Fibroblast of peridontal ligament (primary cell): ENCODE data around the gene CDON.

Source experiments
- DNase-seq: peaks from one replicate; pipeline ENCODE4 v3.0.0-alpha.2; 2010; ENCODE audit errors: extremely low read depth

The CDON gene

DNA sequence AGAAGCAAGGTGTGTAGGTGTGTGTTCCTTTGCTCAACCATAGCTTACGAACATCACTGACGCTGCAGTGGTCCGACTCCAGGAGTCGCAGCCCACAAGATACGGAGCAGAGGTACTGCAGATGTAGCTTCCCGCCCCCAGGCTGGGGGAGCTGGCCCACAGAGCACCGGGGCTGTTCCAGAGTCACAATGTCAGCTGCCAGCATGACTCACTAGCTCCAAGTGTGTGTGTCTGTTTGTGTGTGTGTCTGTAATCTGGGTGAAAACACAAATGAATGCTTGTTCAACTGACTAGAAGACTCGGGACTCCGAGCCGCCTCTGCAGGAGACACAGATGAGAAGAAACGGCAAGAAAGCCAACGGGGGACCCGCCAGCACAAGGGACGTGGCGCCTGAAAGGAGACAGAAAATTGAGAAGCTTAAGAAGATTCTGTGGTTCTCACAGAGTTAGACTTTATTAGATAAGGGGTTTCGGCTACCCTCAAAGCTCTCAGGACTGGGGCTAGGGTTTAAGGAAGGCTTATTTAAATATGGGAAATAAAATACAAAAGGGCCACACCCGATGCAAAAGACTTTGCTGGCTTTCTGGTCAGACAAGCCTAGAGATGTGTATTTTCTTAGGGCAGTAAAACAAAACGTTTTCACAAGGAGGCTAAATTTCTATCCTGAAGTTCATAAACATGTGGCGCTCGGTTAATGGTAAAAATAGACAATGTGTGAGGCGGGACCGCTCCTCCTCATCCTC lies 106.1 kb downstream of the CDON start:
- no peak for DNase-seq

DNA sequence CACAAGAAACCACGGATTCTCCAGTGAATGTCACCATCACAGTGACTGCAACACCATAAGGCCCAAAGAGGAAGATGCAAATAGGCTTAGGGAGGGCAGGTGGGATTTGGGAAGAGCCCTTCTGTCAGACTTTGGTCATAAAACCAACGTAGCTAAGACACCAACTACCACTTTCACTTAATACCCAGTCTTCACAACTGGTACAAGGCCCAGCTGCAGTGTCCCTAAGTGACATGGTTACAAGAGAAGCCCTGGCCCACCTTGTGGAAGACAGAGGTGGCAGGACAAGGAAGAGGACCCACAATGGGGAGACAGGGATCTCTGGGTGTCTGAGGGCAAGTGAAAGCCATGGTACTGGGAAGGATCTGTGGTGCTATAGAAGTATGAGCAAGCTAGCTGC lies 106.8 kb downstream of the CDON start:
- no peak for DNase-seq

DNA sequence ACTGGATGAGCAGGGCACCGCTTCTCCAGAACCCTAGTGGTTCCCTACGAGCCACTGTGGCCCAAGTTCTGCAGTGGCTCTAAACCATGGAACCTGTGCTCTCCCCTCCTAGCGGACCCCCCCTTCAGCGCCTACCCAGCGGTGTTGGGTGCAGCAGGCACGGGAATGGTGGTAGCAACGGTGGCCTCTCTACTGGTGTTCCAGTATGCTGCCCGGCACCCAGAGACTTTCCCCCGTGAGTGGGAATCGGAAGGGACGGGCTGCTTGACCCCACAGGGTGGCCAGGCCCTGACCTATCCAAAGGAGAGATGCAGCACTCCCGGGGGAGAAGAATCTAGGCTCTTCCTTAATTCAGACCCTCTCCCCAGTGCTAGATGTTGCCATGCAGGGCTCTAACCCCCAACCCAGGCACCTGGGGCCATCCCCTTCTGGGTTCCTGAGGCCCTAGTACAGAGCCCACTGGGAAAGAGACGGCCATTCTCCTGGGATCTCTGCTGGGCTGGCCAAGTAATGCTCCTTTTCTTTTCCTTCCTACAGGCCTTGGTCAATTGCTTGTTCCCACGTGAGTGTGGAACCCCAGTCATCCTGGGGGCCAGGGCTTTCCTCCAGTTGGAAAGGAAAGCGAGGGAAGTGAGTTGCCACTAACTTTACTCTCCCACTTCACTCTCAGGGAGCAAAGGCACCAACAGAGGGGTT lies 107.6 kb downstream of the CDON start:
- no peak for DNase-seq

DNA sequence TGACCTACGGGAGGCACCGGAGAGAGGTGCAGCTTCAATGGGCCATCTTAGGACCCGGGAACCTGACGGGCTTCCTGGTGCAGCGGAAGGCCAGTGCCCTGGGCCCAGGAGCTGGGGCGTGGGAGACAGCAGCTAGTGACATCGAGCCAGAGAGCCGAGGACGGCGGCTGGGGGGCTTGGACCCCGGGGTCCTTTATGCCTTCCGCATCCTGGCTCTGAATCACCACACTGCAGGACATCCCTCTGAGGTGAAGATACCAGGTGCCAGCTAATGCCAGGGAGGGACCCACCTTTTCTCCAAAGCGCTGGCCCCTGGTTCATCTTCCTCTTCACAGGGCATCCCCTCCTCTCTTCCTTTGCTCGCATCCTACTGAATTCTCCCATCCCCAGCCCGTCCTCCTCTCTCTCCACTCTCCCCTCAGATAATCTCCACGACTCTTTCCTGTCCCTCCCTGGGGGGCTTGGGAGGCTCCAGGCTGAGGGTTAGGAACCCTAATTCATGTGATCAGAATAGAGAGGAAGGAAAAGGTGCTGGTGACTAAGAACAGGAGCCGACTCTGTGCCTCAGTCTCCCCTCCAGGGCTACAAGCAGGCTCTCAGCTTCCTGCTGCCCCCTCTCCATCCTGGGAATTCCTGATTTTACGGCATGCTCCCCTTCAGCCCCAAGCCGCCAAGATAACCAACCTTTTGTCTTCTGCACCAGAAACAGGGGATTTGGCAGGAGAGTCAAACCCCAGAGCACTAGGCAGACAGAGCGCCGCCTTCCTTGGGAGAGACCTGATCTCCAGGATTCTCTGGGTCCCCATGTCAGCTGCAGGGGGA lies 108.3 kb downstream of the CDON start:
- no peak for DNase-seq

DNA sequence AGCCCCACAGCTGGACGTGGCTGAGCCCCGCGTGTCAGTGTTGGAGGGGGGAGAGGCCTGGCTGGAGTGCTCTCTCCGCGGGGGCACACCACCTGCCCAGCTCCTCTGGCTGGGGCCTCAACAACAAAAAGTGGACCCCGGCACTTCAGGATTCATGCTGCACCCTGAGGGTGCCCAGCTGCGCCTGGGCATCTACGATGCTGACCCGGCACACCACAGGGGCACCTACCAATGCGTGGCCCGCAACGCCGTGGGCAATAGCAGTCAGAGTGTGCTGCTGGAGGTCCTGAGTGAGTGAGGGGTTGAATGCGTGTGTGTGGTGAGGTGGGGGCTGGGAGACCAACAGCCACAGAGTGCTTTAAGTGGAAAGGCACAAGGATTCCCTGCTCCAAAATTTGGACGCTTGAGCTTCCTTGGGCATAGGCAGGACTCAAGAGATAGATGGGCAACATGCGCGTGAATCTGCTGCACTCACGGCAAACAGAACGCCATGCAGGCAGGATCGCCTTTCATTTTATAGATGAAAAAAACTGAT lies 109.2 kb downstream of the CDON start:
- no peak for DNase-seq

DNA sequence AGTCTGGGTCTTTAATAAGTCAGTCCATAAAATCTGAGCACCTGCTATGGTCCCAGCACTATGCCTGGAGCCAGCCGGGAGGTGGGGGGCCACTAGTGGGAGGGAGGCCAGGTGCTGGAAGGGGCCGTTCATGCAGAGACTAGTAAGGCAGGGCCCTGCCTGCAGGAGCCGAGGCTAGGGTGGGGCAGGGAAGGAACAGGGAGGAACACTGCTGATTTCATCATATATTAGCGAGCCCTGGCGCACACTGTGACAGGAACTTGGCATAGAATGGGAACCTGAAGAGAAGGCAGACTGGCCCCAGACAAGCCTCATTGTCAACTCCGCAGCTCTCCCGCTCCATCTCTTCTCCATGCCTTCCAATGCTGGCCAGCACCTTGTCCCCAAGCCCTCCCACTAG lies 109.7 kb downstream of the CDON start:
- no peak for DNase-seq

DNA sequence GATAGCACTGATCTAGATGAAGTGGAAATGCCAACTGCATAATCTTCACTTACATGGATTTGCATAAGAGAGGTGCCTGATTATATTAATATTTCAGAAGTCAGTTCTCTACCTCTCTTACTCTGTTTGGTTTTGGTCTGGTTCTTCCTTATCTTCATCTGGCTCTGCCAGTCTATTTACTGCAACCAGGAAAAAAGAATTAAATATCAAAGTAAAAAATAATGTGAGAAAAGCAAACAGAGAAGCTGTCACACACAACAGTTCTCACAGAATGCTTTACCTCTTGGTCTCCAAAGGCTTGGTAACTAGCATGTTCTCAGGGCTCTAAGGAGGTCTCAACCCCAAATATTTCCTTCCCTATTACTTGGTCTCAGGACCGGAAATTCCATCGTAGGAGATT lies 110.1 kb downstream of the CDON start:
- DNase-seq, result no peak

DNA sequence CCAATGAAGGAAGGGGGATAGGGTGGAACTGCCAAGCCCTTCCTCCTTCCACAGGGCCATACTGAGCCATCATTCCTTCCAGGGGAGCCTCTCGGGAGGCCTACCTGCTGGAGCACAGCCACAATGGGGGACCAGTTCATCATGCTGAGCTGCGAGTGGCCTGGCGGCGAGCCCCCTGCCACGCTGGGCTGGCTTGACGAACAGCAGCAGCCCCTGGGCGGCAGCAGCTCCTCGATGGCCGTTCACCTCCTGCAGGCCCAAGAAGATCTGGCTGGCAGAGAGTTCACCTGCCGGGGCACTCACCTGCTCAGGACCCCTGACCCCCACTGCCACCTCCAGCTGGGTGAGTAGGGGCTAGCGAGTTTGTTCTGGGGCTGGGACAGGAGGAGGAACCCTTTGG lies 110.9 kb downstream of the CDON start:
- no peak for DNase-seq

DNA sequence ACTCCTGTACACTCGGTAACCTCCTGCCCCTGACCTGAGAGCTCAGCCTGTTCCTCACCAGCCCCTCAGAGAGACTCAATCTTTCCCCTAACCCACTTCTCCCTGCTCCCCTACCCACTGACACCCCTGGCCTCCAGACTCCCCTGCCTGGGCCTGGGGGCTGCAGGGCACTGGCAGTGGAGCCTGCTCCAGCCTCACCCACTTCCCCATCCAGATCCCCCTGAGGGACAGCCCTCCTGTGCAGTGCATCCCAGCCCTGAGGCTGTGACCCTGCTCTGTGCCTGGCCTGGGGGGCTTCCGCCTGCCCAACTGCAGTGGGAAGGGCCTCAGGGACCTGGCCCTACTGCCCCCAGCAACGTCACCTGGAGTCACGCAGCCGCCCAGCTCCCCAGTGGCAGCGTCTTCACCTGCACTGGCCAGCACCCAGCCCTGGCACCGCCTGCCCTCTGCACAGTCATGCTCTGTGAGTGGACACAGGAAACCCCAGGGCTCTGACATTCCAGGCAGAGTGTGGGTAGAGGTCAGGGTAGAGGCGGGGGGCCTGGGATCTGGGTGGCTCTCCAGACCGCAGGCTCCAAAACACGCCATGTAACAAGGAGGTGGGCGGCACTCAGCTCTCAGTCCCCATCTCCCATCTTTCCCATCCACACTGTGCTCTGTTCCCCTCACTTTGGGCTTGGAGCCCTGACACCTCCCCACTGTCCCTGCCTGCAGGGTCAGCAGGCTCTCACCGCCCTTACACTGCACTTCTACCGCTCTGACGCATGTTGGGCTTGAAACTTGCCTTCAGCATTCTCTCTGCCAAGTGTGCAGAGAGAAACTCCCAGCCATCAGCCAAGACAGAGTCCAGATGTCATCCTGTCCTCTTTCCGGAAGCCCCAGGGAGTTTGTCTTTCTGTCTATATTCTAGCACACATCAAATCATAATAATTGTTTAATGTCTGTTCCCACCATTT lies 111.7 kb downstream of the CDON start:
- DNase-seq, result peak; percentile 18

DNA sequence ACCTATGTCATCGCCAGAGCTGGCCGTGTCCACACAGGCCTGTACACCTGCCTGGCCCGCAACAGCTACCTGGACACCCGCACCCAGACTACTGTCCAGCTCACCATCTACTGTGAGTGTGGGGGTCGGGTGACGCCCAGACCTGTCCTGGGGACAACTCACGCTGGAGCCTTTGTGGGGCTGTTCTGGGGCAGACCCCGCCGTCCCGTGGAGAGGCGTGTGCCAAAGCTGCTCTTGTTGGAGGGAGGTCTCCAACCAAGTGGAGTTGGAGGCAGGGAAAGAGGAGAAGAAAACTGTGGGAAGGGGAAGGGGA lies 112.5 kb downstream of the CDON start:
- DNase-seq, result no peak

DNA sequence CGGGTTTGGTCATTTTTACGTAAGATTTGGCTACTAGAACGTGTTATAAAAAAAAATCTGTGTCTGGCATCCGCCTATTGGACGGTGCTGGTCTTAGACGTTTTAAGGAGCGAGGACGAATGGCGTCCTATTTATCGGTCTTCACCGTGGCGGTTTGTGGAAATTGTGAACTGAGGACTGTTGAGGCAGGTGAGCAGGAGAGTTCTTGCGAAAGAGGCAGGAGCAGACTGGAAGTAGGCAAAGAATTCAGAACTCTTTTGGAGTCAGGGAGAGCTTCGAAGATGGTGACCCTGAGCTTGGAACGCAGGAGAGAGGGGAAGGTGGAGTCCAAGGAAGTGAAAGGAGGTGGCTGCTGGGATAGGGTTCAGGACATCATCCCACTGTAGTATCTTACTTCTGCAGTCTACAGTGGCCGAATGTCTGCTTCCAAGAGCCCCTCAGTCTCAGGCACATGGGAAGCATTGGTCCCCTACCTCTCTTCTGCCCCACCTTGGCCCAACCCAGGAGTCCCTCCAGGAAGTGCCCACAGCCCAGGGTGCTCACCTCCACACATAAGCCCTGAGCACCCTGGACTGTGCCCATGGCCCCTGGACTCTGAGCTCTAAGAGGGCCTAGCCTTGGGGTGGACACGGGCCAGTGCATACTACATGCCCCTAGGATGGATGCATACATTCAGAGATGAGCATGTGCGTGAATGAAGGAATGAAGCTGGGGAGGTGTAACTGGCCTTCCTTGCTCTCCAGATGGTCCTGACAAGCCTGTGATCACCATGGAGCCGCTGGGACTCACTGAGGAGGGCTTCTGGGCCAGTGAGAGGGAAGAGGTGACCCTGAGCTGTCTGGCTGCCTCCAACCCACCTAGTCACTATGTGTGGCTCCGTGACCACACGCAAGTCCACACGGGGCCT lies 113.1 kb downstream of the CDON start:
- no peak for DNase-seq

DNA sequence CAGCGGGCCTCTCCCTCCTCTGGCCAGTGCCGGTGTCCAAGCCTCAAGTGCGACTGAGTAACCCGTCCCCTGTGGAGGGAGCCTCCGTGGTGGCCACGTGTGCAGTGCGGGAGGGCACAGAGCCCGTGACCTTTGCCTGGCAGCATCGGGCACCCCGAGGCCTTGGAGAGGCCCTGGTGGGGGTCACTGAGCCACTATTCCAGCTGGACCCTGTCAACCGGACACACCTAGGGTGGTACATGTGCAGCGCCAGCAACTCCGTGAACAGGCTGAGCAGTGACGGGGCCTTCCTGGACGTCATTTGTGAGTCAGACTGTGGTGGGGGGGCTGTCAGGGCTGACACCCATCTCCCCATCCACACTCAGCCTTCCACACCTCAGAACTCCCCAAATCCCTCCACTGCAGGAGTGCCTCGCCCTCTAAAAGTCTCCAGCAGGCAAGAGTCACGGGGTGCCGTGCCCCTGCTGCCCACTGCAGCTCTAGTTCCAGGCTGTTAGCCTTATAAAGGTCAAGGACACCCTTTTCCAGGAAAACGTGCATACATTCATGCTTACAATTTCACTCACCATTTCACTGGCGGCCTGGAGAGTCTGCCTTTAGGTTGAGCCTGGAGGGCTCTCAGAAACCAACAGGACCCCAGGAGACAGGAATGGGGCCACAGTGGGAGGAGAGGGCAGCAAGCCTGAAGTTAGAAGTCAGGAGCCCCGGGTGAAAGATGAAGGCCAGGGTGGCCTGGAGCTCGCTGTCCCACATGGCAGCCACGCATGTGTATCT lies 114.2 kb downstream of the CDON start:
- no peak for DNase-seq

DNA sequence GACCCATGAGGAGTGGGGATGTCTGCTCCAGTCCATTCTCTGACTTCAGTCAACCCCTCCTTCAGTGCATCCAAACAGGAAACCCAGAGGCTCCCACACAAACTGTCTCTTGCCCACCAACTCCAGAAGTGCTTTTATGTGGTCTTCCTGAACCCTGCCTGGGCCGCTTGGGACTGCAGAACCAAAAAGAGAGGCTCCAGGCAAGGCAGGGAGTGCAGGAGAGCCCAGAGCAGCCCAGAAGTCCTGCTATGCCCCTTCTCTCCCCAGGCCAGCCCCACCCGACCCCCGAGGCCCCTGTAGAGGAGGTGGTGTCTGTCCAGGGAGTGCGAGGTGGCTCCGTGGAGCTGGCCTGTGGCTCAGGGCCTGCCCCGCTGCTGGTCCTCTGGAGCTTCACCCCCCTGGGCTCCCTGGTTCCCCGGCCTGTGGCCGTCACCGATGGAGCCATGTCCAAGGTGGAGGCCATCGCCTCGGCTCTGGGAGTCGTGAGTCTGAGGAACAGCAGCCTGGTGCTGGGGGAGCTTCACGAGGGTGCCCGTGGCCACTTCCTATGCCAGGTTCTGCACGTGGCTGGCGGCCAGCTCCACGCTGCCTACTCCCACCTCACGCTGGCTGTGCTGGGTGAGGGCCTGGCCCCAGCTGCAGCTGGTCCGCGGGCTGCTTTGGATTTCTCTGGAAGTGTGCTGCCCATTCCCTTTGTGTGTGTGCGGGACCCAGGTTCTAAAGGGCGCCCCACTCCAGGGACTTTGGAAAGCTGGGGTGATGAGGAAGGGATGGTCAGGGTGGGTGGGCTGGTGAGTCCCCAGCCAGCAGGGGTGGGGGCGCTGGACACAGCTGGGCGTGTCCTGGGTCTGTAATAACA lies 115.0 kb downstream of the CDON start:
- no peak for DNase-seq

DNA sequence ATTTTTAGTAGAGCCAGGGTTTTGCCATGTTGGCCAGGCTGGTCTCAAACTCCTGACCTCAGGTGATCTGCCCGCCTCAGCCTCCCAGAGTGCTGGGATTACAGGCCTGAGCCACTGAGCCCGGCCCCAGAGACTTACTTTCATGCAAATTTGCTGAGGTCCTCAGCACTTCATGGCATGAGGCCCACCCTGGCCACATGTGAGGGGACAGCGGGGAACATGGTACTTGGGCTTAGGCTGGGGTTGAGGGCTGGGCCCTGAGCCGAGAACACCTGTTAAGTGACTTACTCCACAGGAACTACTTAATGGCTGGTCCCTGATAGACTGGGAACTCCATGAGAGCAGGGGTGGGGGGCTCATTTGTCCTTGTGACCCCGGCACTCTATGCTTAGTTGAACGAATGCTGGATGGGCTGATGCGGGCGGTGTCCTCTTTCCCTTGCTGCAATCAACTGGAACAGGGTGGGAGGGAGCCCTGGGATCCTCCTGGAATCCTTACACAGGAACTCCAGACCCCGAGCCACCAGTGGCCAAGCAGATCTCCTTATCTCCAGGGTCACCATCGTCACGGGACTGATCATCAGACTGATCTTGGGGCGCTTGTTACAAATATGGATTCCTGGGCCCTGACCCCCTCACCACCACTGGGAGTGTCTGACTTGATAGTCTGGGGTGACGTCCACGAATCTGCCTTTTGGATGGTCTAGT lies 115.8 kb downstream of the CDON start:
- DNase-seq, result no peak

DNA sequence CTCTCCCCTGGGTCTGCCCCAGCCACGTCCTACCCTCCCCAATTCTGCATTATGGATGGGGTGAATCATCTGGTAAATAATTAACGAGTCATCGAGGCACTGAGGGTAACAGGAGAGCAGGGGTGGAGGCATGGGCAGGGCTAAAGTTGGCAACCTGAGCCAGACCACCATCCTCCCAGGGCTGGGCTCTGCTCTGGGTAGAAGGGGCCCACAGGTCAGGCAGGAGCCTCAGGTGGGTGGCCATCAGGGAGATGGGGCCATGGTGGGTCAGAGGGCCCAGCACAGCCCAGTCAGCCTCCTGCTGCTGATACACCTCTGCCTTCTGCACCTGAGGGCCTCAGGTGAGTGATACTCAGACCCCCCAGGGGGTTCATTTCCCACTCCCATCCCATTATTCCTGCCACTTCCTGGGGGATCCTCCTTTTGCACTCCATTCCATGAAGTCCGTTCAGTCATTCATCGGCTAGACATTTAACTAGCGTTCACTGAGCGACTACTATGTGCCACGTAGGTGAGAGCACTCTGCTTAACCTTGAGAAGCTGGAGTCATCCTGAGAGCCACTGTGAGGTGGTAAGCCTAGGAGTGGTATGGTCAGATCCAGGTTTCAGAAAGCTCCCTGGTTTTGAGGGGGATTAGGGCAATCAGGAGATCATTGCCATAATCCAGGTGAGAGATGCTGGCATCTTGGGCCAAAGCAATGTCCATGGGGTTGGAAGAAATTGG lies 116.7 kb downstream of the CDON start, which contains the start of gene VSIG10L2:
Gene VSIG10L2, plus strand, starts transcription at position 248 of the 724 bp plus-strand sequence. Its CDS starts 12 bp downstream, at position 260.
- DNase-seq, result no peak

DNA sequence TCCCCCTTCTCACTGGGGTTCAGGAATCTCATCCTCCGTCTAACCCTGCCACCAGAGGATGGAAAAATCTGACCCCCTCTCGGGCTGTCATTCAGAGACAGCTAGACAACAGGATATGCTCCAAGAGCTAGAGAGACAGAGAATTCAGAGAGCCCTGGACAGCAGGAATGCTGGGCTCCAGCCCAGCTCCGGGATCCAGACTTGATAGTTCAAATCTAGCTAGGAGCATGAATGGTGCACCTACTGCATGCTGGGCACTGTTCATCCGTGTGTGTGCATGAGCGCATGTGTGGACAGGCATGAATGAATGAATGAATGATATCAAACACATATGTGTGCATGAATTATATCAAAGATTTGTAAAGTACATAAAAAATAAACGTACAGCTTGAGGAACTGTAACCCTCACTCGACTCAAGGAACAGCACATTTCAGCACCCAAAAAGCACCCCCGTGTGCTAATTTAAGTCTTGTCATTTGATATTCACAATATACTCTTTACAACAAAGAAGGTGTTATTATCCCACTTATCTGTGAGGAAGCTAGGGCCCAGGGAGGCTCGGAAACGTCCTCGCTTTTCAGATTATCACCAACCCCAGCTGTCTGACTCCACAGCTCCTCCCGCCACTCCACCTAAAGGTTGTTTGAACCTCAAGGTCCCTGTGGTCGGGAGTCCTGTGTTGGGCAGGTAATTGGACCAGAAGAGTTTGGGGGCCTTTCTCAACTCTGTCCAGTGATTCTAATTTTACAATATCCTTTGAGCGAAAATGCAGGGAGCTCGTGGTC lies 117.5 kb downstream of the CDON start:
- DNase-seq, result no peak
